Stimulated activated CD4-positive, alpha-beta T cell treated with anti-CD3 and anti-CD28 coated beads, Interleukin-12 subunit alpha, Interleukin-12 subunit beta, amount 100 ng/mL, for 48 hours (primary cell): Measurements from ENCODE around the gene KAT2A.

ENCODE experiments used
- DNase-seq, 3 donors: peaks; one replicate each; pipeline ENCODE4 v3.0.0-alpha.2; 2020; ENCODE audit warnings: low read depth in 2 of 3, low spot score in 1 of 3

Gene KAT2A

GRCh38 chr17:42116705-42117396 is 4.3 kb downstream of the KAT2A start:
- peak; percentile 65 to 81 (median 68) for DNase-seq

- DNase-seq = no peak
Observed at GRCh38 chr17:42114118-42114517, 7.0 kb downstream of the KAT2A start.

DNA sequence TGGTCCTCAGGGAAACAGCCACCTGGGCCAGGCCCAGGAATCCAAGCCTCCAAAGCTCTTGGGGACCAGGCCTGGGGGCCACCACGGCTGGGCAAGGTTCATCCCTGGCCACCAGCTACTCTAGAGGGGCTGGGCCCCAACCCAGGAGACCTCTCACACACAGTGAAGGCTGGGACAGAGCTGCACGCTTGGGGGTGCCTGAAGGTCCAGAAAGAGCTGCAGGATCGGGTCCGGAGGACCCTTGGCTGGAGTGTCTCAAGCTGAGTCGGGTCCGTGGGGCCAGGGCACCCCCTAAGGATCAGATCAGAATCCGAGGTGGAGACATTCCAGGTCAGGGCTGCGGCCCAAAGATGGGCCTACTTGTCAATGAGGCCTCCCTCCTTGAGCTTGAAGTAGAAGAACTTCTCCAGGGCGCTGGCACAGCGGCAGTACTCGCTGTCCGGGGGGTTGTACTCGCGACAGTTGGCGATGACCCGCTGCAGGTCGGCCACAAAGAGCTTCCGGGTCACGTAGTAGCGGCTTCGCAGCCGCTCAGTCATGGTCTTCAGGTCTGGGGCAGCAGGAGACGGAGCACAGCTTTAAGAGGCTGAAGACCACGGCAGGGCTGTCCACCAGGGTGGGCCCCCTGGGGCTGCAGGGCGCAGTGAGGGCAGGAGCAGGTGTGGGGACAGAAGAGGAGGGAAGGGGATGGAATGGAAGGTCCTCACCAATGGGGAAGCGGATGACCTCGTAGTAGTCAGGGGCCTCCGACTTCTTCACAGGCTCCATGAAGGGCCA is 7.7 kb downstream of the KAT2A start:
- no peak for DNase-seq

DNA sequence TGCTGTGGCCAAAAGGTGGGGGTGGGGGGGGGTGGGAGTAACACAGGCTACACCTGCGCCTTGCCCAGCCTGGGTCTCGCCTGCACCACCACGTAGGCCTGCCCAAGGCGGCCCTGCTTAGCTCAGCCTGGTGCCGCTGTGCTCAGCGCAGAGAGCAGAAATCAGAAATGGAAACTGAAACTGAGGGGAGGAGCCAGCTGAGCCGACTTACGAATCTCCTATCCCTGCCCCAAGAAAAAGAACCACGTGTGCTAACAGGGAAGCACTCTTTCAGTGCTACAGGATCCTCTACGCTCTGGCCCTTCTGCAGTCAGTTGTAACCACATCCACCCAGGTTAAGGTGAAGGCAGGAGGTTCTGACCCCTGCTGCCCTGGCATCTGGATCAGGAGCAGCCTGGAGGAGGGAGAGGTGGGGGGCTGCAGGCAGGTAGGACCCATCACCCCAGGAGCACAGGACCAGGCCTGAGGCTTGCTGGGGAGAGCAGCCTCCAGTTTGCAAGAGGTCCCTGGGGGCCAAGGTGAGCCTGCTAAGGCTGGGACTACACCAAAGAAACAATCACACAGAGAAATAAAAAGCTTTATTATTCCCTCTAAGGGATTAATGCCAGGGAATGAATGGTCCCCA is 8.5 kb downstream of the KAT2A start, which contains the start of gene DHX58:
TSS of gene DHX58 (minus strand) at position 163 of the 625 bp plus-strand sequence. CDS start 822 bp downstream, outside the sequence.
- DNase-seq = peak; percentile 66 to 73 (median 68)

DNA sequence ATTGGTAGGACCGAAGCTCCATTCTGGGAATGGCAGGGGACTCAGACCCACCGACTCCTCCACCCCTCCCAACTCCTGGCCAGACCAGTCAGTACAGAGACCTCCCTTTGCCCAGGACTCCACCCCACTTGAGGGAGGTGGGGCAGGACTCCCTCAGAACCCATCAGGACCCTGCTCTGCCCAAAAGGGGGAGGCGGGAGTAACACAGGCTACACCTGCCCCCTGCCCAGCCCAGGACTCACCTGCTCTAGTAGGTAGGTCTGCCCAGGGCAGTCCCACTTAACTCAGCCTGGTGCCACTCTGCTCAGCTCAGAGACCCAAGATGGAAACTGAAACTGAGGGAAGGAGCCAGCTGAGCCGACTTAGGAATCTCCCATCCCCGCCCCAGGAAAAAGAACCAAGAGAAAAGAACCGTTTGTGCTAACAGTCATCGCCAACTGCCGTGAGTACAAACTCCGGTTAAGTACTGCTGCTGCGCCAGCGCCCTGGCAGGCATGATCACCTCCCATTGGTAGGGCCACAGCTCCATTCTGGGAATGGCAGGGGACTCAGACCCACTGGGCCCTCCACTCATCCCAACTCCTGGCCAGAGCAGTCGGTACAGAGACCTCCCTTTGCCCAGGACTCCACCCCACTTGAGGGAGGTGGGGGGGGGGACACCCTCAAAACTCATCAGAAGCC is 9.2 kb downstream of the KAT2A start:
- peak in 1 of 3 donors; percentile 23 for DNase-seq

DNA sequence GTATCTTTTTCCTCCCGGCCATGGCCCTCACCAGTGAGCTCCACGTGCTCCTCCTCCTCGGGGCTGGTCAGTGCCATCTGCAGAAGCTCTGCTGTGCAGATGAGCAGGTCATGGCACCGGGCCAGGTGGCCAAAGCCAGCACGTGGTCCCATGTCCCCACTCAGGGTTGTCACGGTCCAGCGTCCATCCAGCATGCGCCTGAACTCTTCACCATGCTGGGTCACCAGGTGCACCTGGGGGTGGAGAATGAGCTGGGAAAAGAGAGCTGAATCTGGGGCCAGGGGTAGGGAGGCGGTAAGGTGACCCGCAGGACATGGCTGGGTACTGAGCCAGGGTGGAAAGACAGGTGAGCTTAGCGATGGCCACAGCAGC is 9.9 kb downstream of the KAT2A start:
- DNase-seq = no peak

DNA sequence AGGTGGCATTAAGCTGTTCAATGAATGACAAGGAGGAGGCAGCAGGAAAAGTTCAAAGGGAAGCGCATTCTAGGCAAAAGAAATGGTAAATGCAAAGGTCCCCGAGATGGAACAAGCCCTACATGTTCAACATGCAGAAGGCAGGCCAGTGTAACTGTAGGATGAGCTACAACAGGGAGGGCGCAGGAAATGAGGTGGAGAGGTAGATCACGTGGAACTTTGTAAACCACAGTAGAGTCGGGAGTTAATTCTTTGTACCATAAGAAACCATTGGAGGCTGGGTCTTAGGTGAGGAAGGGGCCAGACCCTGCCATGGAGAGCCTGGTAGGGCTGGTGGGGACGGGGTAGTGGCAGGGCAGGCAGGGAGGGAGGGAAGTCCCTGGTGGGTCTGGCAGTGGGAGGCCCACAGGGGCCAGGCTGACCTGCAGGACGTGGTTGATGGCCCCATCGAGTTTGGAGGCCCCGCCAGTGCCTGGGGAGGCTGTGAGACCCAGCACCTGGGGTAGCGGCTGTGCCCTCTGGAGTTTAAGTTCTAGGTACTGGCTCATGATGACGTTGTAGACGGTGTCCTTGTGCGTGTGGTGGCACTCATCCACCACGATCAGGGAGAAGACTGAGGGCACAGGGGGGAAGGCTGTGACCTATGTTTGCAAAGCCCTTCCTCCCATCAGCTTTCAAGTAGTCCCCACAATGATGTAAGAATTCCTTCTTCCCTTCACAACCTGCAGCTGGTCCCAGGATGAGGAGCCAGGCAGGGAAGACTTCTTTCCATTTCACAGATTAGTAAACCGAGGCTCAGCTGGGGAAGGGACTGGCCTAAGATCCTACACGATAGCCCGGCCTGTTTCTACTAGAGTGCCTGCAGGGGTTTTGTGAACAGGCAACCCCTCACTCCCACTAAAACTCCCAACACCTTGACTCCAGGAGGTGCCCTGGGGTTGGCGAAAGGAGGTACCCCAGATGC is 10.6 kb downstream of the KAT2A start:
- DNase-seq = no peak

- no peak for DNase-seq
Observed at GRCh38 chr17:42109086-42109485, 12.1 kb downstream of the KAT2A start.

GRCh38 chr17:42107597-42108576 is 13.3 kb downstream of the KAT2A start:
- peak; percentile 83 to 97 (median 90) for DNase-seq

DNA sequence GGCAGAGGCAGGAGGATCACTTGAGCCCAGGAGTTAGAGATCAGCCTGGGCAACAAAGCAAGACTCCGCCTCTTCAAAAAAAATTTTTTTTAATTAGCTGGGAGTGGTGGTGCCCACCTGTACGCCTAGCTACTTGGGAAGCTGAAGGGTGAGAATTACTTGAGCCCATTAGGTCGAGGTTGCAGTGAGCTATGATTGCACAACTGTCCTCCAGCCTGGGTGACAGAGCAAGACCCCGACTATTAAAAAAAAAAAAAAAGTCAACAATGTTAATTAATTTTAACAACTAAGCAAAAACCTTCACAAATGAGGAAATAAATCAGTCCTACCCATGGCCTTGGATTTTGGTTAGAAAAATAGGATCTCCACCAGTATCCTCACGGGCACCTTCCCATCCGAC is 14.0 kb downstream of the KAT2A start:
- DNase-seq = no peak

- DNase-seq = no peak
Observed at GRCh38 chr17:42106009-42106408, 15.2 kb downstream of the KAT2A start.

DNA sequence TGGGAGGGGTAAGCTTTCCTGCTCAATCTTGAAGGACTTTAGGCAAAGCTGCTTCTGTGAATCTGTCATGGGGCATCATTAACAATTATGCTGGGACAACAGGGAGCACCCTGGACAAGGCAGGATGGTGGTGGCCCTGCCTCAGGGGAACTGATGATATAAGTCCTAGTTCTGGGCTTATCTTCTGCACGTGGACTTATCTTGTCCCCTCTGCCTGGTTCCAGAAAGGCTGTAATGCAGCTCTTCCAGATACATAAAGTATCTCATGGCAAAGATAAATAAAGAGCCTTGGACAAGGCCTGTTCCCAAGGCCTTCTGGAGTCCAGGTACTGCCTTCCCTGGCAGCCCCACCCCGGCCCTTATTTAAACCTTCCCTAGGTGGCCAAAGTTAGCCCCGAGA is 16.9 kb downstream of the KAT2A start:
- DNase-seq = no peak

DNA sequence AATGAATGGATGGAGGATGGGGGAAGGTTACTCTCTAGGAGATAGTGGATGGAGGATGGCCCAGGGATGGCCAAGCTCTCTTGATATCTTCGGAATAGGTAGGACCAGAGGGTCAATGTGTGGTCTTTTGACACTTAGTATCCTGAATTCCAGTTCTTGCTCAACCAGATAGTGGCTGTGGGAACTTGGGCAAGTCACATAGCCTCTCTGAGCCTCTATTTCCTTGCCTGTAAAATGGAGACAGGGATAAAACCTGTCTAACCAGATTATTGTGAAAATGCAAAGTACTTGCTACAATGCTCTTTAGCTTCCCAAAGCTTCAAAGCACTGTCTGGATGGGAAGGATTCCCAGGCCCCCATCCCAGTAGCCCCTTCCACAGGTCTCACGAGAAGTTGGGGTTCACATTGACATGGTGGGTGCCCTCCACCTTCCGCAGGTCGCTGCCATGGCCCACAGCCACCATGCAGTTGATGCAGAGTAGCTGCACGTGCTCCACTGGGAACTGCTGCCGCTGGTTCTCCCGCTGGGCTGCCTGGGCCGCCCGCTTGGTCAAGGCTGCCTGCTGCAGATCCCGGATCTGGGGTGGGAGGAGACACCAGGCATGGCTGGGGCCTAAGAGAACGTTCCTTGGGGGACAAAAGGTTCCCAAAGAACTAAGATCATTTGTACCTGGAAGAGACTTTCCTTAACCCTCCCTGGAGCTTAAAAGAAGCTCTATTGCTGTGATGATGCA is 17.8 kb downstream of the KAT2A start:
- no peak for DNase-seq

DNA sequence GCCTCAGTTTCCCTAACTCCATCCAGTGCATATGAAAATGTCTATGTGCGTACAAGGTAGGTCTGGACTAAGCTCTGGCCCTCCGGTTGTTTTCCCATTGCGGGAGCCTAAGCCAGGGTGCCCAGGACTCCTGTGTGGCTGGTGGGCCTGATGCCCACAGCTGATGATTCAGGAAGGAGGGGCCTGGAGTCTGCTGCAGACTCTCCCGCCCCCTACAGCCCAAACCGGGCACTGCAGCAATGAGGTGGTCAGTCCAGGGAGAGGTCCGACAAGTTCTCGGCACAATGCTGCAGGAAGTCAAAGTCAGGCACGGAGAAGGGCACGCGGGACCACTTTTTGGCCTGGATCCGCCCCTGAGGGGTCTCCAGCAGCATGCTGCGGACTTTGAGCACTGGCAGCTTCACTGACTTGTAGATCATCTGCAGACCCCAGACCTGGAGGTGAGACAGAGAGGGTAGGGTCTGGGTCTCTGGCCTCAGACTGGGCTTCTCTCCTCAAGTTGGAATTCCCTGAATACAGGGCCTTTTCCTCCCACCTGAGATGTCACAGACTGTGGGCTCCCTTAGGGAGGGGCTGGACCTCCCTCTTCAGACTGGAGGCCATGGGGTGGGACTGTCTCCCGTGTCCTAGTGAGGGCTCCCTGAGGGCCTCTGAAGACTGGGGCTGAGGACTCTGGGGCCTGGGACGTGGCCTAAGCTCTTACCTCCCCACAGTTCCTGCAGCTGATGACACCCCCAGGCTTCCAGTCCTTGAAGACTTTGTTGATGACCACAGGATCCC is 19.5 kb downstream of the KAT2A start:
- peak; percentile 60 to 79 (median 71) for DNase-seq

DNA sequence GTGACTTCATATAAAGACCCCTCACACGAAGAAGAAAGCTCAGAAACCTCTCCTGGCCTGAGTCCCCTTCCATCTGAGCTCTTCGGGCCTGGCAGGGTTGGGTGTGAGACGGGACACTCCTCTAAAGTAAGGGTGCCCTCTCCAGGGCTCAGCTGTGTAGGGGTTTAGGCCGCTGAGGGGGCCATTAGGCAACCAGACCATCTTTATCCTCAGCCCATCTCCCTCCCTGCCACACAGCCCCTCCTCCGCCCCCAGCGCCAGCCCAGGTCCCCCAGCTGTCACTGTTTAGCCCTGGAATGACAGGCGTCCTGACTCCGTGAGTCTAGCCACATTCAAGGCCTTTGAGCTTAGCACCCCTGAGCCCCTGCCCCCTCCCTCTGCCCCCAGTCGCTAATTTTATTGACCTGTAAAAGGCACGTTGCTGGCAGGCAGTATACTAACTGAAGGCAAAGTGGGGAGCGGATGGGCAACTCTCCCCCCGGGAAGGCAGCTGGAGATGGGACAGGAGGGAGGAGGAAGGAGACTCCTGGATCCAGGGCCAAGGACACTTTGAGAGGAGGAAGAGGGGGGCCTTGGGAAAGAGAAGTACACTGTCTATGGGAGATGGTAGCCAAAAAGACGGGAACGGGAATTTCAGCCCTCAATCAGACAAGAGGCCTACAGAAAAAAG is 22.3 kb downstream of the KAT2A start:
- DNase-seq = no peak

DNA sequence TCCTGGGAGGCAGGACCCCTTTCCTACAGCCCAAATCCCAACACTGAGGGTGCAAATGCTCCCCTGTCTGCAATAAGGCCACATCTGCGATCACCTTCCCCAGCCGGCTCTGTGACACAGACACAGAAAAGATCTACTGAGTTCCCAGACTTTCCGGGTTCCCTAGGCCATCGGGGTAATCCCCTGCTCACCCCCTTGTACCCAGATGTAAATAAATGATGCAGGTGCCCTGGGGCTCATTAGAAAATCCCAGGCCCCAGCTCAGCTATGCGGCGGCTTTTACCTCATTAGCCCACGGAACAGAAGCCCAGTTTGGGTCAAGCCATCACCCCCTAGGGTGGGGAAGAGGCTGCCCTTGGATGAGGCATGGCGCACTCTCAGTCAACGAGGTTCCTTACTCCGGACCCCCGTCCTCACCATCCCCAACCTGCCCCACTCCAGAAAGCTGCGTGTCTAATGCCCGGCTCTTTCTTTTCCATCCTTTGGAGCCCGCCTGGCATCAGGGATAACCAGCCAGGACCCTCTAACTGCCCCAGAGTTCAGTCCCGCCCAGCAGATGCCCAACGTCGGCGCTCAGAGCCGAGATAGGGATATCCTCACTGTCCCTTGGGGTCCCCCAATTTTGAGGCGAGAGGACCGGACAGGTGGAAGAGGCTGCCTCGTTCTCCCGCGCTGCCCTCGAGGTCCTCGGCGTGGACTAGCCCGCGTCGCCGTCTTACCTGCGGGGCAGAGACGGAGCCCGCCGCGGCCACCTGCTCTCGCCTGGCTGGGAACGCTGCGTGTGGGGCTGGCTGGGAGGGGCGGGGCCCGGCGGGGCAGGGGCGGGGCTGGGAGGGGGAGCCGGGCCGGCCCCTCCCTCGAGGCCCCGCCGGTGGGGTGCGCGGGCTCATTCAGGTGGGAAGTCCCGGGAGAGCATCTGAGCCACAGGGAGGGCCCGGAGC is 23.2 kb downstream of the KAT2A start, which contains the start of gene ZNF385C:
TSS of gene ZNF385C (minus strand) at position 783 of the 941 bp plus-strand sequence. CDS start 35,417 bp downstream, outside the sequence.
- peak in 1 of 3 donors; percentile 47 for DNase-seq
